GM12873 (cell line): ENCODE measurements around the gene SH3D19.

ENCODE experiments used
- TF ChIP-seq, protein P1 (sequence below): IDR thresholded peaks from 2 replicates; pipeline ENCODE4 v1.5.1; 2012; ENCODE audit warnings: low read depth, mild to moderate bottlenecking, moderate library complexity, low read length, control low read depth; ENCODE audit not compliant: insufficient read depth; ENCODE audit errors: missing control alignments

The SH3D19 gene

DNA sequence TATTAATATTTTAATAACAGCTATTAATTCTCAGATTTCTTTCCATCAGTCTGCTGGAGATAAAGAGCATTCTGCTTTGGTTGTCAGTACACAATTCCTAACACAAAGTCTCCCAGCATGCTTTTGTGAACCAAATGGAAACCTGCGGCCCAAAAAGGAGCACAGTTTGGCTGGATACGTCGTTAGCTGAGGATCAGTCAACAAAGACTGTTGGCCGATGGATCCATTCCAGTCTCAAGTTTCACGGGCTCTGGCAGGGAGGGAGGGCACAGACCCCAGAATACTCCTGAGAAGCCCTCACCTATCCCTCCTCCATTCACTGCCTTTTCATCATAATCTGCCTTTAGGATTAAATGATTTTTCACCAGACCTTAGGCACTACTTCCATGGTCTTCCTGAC, 74.7 kb downstream of the SH3D19 start:
- TF ChIP-seq, protein P1, sequence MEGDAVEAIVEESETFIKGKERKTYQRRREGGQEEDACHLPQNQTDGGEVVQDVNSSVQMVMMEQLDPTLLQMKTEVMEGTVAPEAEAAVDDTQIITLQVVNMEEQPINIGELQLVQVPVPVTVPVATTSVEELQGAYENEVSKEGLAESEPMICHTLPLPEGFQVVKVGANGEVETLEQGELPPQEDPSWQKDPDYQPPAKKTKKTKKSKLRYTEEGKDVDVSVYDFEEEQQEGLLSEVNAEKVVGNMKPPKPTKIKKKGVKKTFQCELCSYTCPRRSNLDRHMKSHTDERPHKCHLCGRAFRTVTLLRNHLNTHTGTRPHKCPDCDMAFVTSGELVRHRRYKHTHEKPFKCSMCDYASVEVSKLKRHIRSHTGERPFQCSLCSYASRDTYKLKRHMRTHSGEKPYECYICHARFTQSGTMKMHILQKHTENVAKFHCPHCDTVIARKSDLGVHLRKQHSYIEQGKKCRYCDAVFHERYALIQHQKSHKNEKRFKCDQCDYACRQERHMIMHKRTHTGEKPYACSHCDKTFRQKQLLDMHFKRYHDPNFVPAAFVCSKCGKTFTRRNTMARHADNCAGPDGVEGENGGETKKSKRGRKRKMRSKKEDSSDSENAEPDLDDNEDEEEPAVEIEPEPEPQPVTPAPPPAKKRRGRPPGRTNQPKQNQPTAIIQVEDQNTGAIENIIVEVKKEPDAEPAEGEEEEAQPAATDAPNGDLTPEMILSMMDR = no peak

DNA sequence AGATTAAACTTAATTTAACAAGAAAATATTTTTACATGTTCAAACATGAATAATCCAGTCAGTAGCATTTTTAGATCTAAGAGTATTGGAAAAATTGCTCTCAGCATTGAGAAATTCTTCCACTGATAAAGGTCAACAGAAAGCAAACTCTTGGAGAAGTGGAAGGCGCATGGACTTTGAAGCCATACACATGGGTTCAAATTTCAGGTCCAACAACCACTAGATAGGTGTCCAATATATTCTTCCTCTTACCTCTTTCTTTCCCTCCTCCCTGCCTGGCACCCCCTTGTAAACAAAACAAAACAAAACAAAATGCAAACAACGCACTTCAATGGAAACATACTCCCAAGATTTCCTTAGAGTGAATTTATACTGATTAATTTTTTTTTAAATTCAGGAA, 76.9 kb downstream of the SH3D19 start:
- TF ChIP-seq, protein P1 = no peak

DNA sequence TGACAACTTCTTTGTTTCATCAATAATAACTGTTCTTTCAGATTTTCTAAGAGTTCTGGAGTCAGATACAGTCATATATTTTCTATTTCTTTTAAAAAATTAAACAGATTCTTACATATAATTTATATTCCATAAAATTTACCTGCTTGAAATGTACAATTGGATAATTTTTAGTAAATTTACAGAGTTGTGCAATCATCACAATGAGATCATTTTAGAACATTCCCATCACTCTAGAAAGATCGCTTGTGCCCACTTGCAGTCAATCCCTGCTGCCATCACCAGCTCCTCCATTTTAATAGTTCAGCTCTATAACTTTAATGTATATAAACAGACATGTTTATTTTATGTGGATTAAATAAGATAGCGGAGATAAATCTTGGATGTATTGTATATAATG, 78.0 kb downstream of the SH3D19 start:
- TF ChIP-seq, protein P1 = no peak

DNA sequence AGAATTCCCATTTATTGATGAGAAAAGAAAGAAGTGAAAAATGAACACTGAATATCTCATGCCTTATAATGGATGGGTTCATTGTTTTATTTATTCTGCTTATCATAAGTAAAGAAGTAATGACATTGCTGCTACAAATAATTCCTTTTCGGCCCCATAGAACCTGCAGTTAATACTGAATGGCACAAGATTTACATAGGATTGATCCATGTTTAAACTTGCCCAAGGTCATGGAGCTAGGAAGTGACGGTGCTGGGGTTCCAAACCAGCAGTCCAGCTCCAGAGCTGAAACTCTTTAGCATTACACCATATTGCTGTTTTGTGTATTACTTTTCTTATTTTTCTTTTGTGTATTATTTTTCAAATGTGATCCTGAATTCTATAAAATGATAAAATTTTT, 78.7 kb downstream of the SH3D19 start:
- TF ChIP-seq, protein P1 = no peak

DNA sequence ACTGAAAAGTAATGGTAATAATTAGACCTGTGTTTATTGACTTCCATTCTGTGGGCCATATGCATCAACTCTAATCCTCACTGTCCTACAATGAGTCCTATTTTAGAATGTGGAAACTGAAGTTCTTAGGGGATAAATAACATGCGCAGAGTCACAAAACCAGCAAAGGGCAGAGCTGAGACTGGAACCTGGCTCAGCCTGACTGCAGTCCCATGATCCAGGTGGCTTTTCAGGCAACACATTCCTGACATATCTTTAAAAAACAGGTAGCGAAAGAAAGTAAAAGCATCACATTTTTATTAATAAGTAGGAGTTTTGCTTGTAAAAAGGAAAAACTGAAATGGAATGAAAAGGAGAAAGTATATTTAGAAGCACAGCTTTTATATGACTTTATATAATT, 83.1 kb downstream of the SH3D19 start:
- TF ChIP-seq, protein P1 = no peak

DNA sequence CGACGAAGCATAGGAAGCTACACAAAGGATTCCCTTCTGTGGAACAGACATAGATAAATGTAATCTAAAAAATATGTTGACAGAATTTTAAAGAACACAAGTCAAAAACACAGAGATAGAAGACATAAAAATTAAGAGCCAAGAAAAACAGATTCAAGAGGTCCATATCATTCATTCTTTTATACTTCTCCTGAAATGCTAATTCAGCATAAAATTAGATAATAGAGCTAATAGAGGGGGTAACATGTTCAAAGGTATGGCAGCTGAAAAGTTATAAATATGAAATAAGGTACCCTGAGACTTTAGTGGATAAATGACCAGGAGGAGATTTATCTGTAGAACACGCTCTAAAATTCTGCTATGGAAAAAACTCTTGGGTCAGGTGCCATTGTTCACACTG, 85.8 kb downstream of the SH3D19 start:
- TF ChIP-seq, protein P1 = no peak

DNA sequence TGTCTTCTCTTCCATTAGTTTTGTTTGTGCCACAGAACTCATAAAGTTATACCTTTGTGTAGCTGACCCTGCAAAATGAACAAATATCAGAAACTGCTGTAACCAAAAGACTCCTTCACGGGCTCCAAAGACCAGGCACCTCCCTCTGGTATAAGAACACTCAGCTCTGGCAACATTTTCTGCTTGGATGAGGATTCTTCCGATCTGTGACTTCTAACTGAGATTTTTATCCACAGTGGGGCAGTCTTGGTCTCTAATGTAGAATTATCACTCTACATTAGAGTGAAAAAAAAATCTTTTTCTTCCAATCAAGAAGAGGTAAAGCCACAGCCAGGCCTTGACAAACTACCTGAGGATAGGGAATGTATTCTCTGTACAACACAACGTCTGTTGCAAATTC, 86.9 kb downstream of the SH3D19 start:
- TF ChIP-seq, protein P1 = no peak
